BE2C (cell line): ENCODE data around the gene CLDN7.

Experiments
- DNase-seq: peaks from one replicate; pipeline ENCODE4 v3.0.0-alpha.2; 2020
- H3K27me3 ChIP-seq: fragments of 250-450 bp; sonication (Bioruptor Pico); 2 replicates; pipeline ENCODE4 v1.5.1; 2020; ENCODE audit warnings: mild to moderate bottlenecking
- H3K36me3 ChIP-seq: fragments of 250-450 bp; sonication (Bioruptor Pico); 2 replicates; pipeline ENCODE4 v1.5.1; 2020; ENCODE audit warnings: mild to moderate bottlenecking
- H3K4me1 ChIP-seq: fragments of 250-450 bp; sonication (Bioruptor Pico); 2 replicates; pipeline ENCODE4 v1.5.1; 2020
- H3K4me3 ChIP-seq: 2 replicates; pipeline ENCODE4 v1.5.1; 2011; ENCODE audit warnings: low read depth, low read length
- H3K9me3 ChIP-seq: fragments of 250-450 bp; sonication (Bioruptor Pico); 2 replicates; pipeline ENCODE4 v1.5.1; 2020
- TF ChIP-seq, protein P1 (sequence below): IDR thresholded peaks from 2 replicates; pipeline ENCODE4 v1.5.1; 2012; ENCODE audit warnings: mild to moderate bottlenecking, low read depth, low read length

CLDN7 gene

DNA sequence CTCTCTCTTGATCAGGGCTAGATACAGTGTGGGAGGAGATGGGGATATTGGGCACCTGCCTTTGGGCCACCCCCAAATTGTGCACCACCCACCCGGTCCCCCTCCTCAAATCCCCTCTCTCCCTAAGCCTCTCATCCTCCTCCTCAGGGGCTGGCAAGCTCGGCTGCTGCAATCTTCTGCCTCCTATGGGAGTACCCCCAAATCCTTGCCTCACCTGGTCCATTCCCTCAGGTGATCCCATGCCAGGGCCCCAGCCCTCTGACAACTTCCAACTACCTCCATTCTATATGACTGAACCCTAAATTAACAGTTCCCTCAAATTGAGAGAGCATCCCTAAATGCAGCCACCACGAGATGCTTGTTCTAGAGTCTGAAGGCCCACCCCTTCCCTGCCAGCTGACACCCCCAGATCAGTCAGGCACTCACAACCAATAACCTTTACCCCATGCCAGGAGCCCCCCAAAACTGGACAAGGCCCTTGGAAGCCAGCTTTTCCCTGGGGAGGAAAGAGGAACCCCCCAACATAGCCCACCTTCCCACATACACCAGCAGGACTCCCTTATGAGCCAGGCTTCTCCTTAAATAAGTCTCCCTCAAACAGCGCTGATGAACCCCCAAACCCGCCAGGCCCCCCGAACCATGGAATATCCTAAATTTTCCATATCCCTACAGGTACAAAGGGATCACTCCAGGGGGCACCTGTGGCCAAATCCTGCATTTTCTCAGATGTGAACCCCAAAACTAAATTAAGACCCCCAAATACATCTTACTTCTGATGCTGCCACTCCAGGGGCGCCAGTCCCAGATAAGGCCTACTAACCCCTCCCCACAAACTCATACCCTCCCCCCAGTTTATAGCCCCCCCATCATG is 45.8 kb downstream of the CLDN7 start:
- TF ChIP-seq, protein P1, sequence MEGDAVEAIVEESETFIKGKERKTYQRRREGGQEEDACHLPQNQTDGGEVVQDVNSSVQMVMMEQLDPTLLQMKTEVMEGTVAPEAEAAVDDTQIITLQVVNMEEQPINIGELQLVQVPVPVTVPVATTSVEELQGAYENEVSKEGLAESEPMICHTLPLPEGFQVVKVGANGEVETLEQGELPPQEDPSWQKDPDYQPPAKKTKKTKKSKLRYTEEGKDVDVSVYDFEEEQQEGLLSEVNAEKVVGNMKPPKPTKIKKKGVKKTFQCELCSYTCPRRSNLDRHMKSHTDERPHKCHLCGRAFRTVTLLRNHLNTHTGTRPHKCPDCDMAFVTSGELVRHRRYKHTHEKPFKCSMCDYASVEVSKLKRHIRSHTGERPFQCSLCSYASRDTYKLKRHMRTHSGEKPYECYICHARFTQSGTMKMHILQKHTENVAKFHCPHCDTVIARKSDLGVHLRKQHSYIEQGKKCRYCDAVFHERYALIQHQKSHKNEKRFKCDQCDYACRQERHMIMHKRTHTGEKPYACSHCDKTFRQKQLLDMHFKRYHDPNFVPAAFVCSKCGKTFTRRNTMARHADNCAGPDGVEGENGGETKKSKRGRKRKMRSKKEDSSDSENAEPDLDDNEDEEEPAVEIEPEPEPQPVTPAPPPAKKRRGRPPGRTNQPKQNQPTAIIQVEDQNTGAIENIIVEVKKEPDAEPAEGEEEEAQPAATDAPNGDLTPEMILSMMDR, result no peak
- Histone ChIP-seq H3K9me3 (no peaks in the 10 kb centered on the region), H3K4me3 (peak overlapping the region; percentile 37), H3K36me3 (no peaks in the 10 kb centered on the region), H3K4me1 (peaks cover 8% of the 10 kb centered on the region; the same call in 1 of the 2 replicates), H3K27me3 (no peaks in the 10 kb centered on the region)
- DNase-seq, result no peak

- no peaks in the 10 kb centered on the region for H3K36me3 ChIP-seq
- TF ChIP-seq, protein P1, result no peak
- no peaks in the 10 kb centered on the region for H3K9me3 ChIP-seq
- no peaks in the 10 kb centered on the region for H3K27me3 ChIP-seq
- peaks cover 8% of the 10 kb centered on the region; the same call in 1 of the 2 replicates for H3K4me1 ChIP-seq
- H3K4me3 ChIP-seq, result peak overlapping the region; percentile 56
- peak; percentile 23 for DNase-seq
These were observed 46.6 kb downstream of the CLDN7 start for GRCh38 chr17:7215652-7216180.

DNA sequence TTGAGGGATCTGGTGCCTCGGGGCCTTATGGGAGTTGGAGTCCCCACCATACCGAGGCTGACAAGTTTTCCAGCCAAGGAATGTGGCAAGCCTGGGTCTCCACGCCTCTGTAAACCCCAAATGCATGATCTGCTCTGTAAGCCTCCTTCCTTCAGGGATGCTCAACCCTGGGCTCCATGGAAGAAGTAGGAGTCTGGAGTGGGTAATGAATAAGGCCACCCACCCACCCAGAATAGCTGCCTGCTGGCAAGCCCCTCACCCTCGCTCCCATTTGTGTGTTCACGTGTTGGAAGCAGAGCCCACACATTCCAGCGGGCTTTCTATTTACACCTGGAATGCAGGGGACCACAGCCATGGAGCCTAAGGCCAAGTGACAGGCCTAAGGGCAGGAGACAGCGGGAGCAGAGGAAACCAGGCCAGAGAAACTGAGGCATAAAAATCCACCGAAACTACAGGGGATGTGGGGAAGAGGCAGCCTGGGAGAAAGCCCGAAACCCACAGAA is 47.1 kb downstream of the CLDN7 start:
- TF ChIP-seq, protein P1, result no peak
- Histone ChIP-seq H3K27me3 (no peaks in the 10 kb centered on the region), H3K4me1 (peaks cover 8% of the 10 kb centered on the region; the same call in 1 of the 2 replicates), H3K4me3 (peak overlapping the region; percentile 56), H3K36me3 (no peaks in the 10 kb centered on the region), H3K9me3 (no peaks in the 10 kb centered on the region)
- no peak for DNase-seq

DNA sequence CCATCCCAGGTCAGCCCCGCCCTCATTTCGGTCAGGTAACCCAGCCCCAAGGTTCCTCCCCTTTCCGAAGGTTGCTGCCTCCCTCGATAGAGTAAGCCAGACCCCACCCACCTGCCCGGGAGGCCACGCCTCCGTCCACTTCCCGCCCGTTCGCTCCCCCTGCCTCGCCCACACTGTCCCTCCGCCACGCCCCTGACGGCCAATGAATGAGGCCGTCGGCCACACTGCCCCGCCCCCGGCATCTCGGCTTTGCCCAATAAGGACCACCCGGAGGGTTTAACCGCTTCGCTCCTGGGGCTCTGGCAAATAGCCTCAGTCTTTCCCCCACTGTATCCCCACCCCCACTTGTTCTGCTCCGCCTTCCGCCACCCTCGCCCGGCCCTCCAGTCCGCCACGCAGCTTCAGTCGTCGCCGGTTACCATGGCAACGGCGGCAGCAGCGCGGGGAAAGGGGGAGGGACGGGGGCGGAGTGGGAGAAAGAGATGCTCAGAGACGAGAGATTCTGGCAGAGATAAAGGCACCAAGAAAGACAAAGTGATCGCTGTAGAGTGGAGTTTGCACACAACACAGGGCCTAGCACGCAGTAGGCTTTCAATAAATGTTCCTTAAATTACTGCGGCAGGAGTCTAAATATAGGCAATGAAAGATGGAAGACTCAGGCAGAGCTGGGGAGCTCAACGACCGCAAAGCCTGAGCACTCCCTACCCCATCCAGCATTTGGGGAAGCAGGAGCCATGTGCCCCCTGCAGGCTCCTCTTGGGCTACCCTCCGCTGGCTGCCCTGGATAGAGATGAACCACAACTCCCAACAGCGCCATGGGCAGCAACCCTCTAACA is 47.8 kb downstream of the CLDN7 start:
- no peaks in the 10 kb centered on the region for H3K9me3 ChIP-seq
- no peaks in the 10 kb centered on the region for H3K27me3 ChIP-seq
- TF ChIP-seq, protein P1, result peak; percentile 49
- no peaks in the 10 kb centered on the region for H3K36me3 ChIP-seq
- H3K4me3 ChIP-seq, result peak overlapping the region; percentile 56
- H3K4me1 ChIP-seq, result peaks cover 8% of the 10 kb centered on the region; the same call in 1 of the 2 replicates
- DNase-seq, result peak; percentile 99

- no peaks in the 10 kb centered on the region for H3K27me3 ChIP-seq
- no peaks in the 10 kb centered on the region for H3K36me3 ChIP-seq
- peak overlapping the region; percentile 50 for H3K4me3 ChIP-seq
- peak; percentile 88 for DNase-seq
- TF ChIP-seq, protein P1, result peak; percentile 73
- peaks cover 8% of the 10 kb centered on the region; the same call in 1 of the 2 replicates for H3K4me1 ChIP-seq
- H3K9me3 ChIP-seq, result no peaks in the 10 kb centered on the region
These were observed 48.4 kb downstream of the CLDN7 start for GRCh38 chr17:7213895-7214299.
